ENCODE data around the gene CYTH1. TPM values are rescaled to one million over a fixed set of nuclear protein-coding genes. Genes with fewer than 3 reads are reported as not detected.

The CYTH1 gene
- total and polyA plus RNA-seq, 3 experiments from 2014 or later, result 115 to 279 (median 129) TPM

DNA sequence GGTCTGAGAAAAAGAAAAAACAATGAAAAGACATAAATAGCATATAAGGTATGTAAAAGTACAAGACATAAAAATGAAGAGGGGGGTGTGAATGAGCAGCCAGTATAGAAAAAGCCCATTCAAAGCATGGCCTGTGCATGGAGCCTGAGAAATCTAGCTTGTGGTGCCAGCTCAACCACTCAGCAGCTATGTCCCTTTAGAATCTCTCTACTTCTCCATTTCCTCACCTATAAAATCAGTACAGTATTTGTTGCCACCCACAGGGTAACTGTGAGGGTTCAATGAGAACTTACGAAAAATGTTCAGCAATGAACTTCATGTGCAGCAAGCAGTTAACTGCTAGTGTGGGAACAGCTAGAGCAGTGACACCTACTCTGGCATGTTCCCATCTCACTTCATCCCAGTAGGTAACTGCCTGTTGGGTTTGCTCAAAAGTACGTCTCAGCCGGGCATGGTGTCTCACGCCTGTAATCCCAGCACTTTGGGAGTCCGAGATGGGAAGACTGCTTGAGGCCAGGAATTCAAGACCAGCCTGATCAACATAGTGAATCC, 15.3 kb downstream of the CYTH1 start:
- ChIA-PET CTCF (interaction anchor here (1.5 to 1.7 kb wide), 3 partner anchors 9 to 25 kb away, joined by 3 to 5 read pairs (median 4); no protein-coding TSS in a partner anchor), POLR2A (interaction anchor here (1.1 kb wide), 1 partner anchor 18 kb away, joined by 4 read pairs; no protein-coding TSS in a partner anchor)
- Histone ChIP-seq H3K9me3 (ENCODE audit: low read length) (no peaks in the 10 kb centered on the region), H3K27me3 (ENCODE audit: insufficient read depth, low read length, poor library complexity, severe bottlenecking) (no peaks in the 10 kb centered on the region), H3K27ac (ENCODE audit: low read depth, low read length) (no peak overlapping the region), H3K4me1 (ENCODE audit: insufficient read depth, low read length) (peaks cover 97% of the 10 kb centered on the region), H3K36me3 (ENCODE audit: insufficient read depth, low read length) (no peaks in the 10 kb centered on the region), H3K4me3 (ENCODE audit: low read length) (peak overlapping the region; percentile 21)
- Mint-ChIP-seq H3K4me3 (no peak overlapping the region), H3K27ac (no peak overlapping the region), H3K9me3 (no peaks in the 10 kb centered on the region), H3K27me3 (no peaks in the 10 kb centered on the region), H3K4me1 (peaks cover 34 to 43% (median 39%) of the 10 kb centered on the region in 3 donors), H3K36me3 (peaks cover 0 to 30% (median 7%) of the 10 kb centered on the region in 3 donors)
- no peak for DNase-seq

DNA sequence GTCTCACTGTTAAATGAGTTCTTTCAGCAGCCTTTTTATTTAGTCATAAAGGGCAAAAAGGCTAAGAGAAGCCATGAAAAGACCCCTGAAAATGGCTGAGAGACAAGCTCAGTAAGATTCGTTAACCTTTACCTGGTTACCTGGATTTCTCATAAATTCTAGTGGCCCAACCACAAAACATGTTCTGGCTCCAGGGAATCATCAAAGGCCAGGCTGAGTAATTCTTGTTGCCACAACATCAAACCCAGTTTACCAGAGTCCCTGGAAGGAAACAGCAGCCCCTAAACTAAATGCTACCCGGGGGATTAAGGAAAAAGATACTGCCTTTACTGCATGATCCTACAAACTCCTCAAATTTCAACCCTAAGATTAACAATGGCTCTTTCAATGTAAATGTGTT, 15.8 kb downstream of the CYTH1 start:
- CTCF ChIA-PET, result interaction anchor here (1.5 to 1.7 kb wide), 3 partner anchors 10 to 24 kb away, joined by 3 to 5 read pairs (median 4); no protein-coding TSS in a partner anchor
- no peaks in the 10 kb centered on the region for H3K36me3 ChIP-seq (ENCODE audit: insufficient read depth, low read length)
- H3K9me3 Mint-ChIP-seq, result no peaks in the 10 kb centered on the region
- no peaks in the 10 kb centered on the region for H3K27me3 ChIP-seq (ENCODE audit: insufficient read depth, low read length, poor library complexity, severe bottlenecking)
- POLR2A ChIA-PET, result interaction anchor here (0.6 to 1.3 kb wide), 2 partner anchors 14 to 19 kb away, joined by 5 to 6 read pairs; no protein-coding TSS in a partner anchor
- H3K9me3 ChIP-seq (ENCODE audit: low read length), result no peaks in the 10 kb centered on the region
- peaks cover 97% of the 10 kb centered on the region for H3K4me1 ChIP-seq (ENCODE audit: insufficient read depth, low read length)
- H3K4me1 Mint-ChIP-seq, result peaks cover 34 to 45% (median 40%) of the 10 kb centered on the region in 3 donors
- H3K27ac ChIP-seq (ENCODE audit: low read depth, low read length), result no peak overlapping the region
- H3K4me3 Mint-ChIP-seq, result no peak overlapping the region
- H3K36me3 Mint-ChIP-seq, result peaks cover 0 to 27% (median 5%) of the 10 kb centered on the region in 3 donors
- H3K27me3 Mint-ChIP-seq, result no peaks in the 10 kb centered on the region
- no peak overlapping the region for H3K27ac Mint-ChIP-seq
- peak overlapping the region; percentile 21 for H3K4me3 ChIP-seq (ENCODE audit: low read length)
- DNase-seq, result no peak

DNA sequence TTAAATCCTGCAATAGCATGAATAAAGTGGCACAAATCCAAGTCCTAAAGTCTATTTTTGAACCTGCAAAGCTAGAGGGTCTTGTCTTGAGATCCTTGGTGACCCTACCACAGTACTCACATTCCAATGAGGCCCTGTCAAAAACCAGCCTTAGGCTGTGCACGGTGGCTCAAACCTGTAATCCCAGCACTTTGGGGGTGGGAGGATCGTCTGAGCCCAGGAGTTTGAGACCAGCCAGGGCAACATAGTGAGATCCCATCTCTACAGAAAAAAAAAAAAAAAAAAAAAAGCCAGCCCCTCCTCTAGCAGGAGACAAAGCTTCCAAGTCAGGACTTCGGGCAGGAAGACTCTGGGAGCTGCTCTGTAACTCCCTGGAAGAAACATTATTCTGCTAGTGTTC, 16.3 kb downstream of the CYTH1 start:
- Histone ChIP-seq H3K4me3 (ENCODE audit: low read length) (peak overlapping the region; percentile 20), H3K27me3 (ENCODE audit: insufficient read depth, low read length, poor library complexity, severe bottlenecking) (no peaks in the 10 kb centered on the region), H3K27ac (ENCODE audit: low read depth, low read length) (no peak overlapping the region), H3K4me1 (ENCODE audit: insufficient read depth, low read length) (peaks cover 97% of the 10 kb centered on the region), H3K36me3 (ENCODE audit: insufficient read depth, low read length) (no peaks in the 10 kb centered on the region), H3K9me3 (ENCODE audit: low read length) (no peaks in the 10 kb centered on the region)
- Mint-ChIP-seq H3K4me3 (peak overlapping the region in 4 of 7 donors; percentile 11 to 64 (median 44)), H3K36me3 (peaks cover 0 to 26% (median 5%) of the 10 kb centered on the region in 3 donors), H3K9me3 (no peaks in the 10 kb centered on the region), H3K27ac (peak overlapping the region in 3 of 8 donors; percentile 56 to 73 (median 67)), H3K4me1 (peaks cover 35 to 46% (median 42%) of the 10 kb centered on the region in 3 donors), H3K27me3 (no peaks in the 10 kb centered on the region)
- POLR2A ChIA-PET, result interaction anchor here (0.6 to 1.3 kb wide), 2 partner anchors 14 to 19 kb away, joined by 5 to 6 read pairs; no protein-coding TSS in a partner anchor
- no peak for DNase-seq
- CTCF ChIA-PET, result interaction anchor here (1.7 kb wide), 1 partner anchor 24 kb away, joined by 4 read pairs; no protein-coding TSS in a partner anchor

DNA sequence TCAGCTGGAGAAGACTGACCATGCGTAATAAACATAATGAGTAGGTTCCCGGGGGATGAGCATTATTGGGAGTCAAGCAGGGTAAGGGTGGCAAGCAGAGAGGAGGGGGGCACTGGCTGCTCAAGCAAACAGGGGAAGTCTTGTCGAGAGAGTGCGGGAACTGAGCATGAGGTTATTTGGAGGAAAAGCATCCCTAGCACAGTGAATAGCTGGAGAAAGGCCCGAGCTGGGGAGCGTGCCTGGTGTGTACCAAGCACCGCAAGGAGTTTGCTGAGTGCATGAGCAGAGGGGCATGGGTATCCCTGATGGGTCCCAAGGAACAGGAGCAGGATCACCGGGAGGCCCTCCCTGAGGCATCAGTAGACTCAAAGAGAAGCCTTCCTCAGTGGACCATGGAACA, 17.2 kb downstream of the CYTH1 start:
- Histone ChIP-seq H3K4me3 (ENCODE audit: low read length) (no peak overlapping the region), H3K9me3 (ENCODE audit: low read length) (no peaks in the 10 kb centered on the region), H3K4me1 (ENCODE audit: insufficient read depth, low read length) (peaks cover 96% of the 10 kb centered on the region), H3K27me3 (ENCODE audit: insufficient read depth, low read length, poor library complexity, severe bottlenecking) (no peaks in the 10 kb centered on the region), H3K27ac (ENCODE audit: low read depth, low read length) (no peak overlapping the region), H3K36me3 (ENCODE audit: insufficient read depth, low read length) (no peaks in the 10 kb centered on the region)
- H3K4me1 Mint-ChIP-seq, result peaks cover 38 to 48% (median 43%) of the 10 kb centered on the region in 3 donors
- POLR2A ChIA-PET, result interaction anchor here (0.6 kb wide), 1 partner anchor 40 kb away, joined by 6 read pairs; no protein-coding TSS in a partner anchor
- no peak for DNase-seq
- no peaks in the 10 kb centered on the region for H3K9me3 Mint-ChIP-seq
- no peaks in the 10 kb centered on the region for H3K27me3 Mint-ChIP-seq
- CTCF ChIA-PET, result interaction anchor here (0.9 to 1.7 kb wide), 3 partner anchors 10 to 54 kb away, joined by 3 to 6 read pairs (median 3); no protein-coding TSS in a partner anchor
- peaks cover 0 to 22% (median 5%) of the 10 kb centered on the region in 3 donors for H3K36me3 Mint-ChIP-seq
- H3K27ac Mint-ChIP-seq, result peak overlapping the region; percentile 23 to 96 (median 67)
- peak overlapping the region; percentile 8 to 63 (median 53) for H3K4me3 Mint-ChIP-seq

DNA sequence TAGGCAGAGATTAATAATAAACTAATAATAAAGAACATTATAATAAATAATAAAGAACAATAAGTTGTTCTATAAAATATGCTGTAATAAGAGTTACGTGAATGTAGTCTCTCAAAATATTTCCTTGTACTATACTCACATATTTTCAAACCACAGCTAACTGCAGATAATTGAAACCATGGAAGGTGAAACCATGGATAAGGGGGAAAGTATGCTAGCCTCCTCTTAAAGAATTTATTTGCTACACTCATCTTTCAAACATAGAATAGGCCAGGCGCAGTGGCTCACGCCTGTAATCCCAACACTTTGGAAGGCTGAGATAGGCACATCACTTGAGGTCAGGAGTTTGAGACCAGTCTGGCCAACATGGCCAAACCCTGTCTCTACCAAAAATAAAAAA, 18.5 kb downstream of the CYTH1 start:
- H3K4me3 Mint-ChIP-seq, result peak overlapping the region in 5 of 7 donors; percentile 3 to 61 (median 30)

DNA sequence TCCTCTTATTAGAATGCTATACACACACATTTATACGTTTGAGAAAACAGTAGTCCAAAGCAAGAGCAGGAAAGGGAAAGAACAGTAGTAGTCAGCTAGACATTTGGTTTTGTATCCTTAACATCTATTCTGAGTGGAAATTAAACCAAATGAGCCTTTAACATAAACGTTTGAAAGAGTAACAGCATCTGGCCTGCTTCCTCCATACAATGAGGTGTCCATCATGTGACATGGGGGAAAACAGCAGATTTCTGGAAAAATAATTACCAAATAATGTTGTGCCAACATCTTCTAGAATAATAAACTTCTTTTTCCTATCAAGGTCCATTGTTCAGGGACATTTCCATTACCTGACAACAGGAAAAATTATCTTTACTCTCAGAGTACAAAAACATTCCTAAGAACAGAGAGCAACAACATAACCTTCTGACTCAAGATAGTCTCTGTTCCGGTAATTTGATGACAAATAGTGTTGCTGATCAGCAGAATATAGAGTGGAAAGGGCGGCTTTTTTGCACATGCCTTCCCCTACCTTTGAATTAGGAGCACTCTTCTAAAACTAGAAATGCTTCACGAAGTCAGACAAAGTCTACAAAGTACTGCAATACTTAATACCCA, 20.2 kb downstream of the CYTH1 start:
- Mint-ChIP-seq H3K9me3 (no peaks in the 10 kb centered on the region), H3K36me3 (peaks cover 0 to 26% (median 7%) of the 10 kb centered on the region in 3 donors), H3K4me1 (peaks cover 67 to 78% (median 71%) of the 10 kb centered on the region in 3 donors), H3K4me3 (peak overlapping the region in 4 of 7 donors; percentile 36 to 59 (median 54)), H3K27ac (peak overlapping the region; percentile 12 to 86 (median 73)), H3K27me3 (no peaks in the 10 kb centered on the region)
- no peaks in the 10 kb centered on the region for H3K36me3 ChIP-seq (ENCODE audit: insufficient read depth, low read length)
- peaks cover 96% of the 10 kb centered on the region for H3K4me1 ChIP-seq (ENCODE audit: insufficient read depth, low read length)
- H3K27ac ChIP-seq (ENCODE audit: low read depth, low read length), result no peak overlapping the region
- no peaks in the 10 kb centered on the region for H3K27me3 ChIP-seq (ENCODE audit: insufficient read depth, low read length, poor library complexity, severe bottlenecking)
- no peak for DNase-seq
- CTCF ChIA-PET, result no interaction called here
- POLR2A ChIA-PET, result interaction anchor here (0.5 kb wide), 1 partner anchor 62 kb away, joined by 3 read pairs; no protein-coding TSS in a partner anchor
- H3K4me3 ChIP-seq (ENCODE audit: low read length), result no peak overlapping the region
- no peaks in the 10 kb centered on the region for H3K9me3 ChIP-seq (ENCODE audit: low read length)

More for the DNA sequence above, 18.5 kb downstream of the CYTH1 start:
- peaks cover 0 to 23% (median 7%) of the 10 kb centered on the region in 3 donors for H3K36me3 Mint-ChIP-seq
- no peak overlapping the region for H3K4me3 ChIP-seq (ENCODE audit: low read length)
- no peaks in the 10 kb centered on the region for H3K9me3 ChIP-seq (ENCODE audit: low read length)
- H3K36me3 ChIP-seq (ENCODE audit: insufficient read depth, low read length), result no peaks in the 10 kb centered on the region
- H3K9me3 Mint-ChIP-seq, result no peaks in the 10 kb centered on the region
- H3K4me1 Mint-ChIP-seq, result peaks cover 51 to 61% (median 56%) of the 10 kb centered on the region in 3 donors
- ChIA-PET CTCF (interaction anchor here (1.0 to 1.7 kb wide), 3 partner anchors 11 to 27 kb away, joined by 3 to 6 read pairs (median 5); no protein-coding TSS in a partner anchor), POLR2A (interaction anchor here (1.0 kb wide), 1 partner anchor 15 kb away, joined by 5 read pairs; no protein-coding TSS in a partner anchor)
- H3K4me1 ChIP-seq (ENCODE audit: insufficient read depth, low read length), result peaks cover 96% of the 10 kb centered on the region
- H3K27ac ChIP-seq (ENCODE audit: low read depth, low read length), result no peak overlapping the region
- DNase-seq, result no peak
- peak overlapping the region in 4 of 8 donors; percentile 43 to 84 (median 62) for H3K27ac Mint-ChIP-seq
- no peaks in the 10 kb centered on the region for H3K27me3 Mint-ChIP-seq
- no peaks in the 10 kb centered on the region for H3K27me3 ChIP-seq (ENCODE audit: insufficient read depth, low read length, poor library complexity, severe bottlenecking)

DNA sequence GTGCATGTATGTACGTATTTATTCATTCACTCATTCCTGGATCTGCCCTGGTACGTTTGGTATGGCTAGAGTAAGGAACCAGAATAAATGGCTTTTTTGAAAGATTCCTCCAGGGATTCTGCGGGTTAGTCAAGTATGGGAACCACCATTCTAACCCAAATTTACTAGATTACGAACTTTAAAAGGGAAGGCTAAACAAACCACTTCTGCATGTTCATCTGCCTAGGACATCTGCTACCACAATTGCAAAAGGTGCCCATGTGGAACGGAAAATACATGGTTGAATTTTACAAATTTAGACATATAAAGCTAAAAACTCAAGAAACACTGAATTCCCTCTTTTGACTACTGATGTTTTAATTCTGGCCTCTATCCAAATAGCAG, 22.1 kb downstream of the CYTH1 start:
- H3K4me1 ChIP-seq (ENCODE audit: insufficient read depth, low read length), result peaks cover 95% of the 10 kb centered on the region
- Mint-ChIP-seq H3K4me1 (peaks cover 83 to 93% (median 85%) of the 10 kb centered on the region in 3 donors), H3K27me3 (peaks cover 0 to 1% of the 10 kb centered on the region in 2 donors), H3K9me3 (no peaks in the 10 kb centered on the region), H3K27ac (peak overlapping the region; percentile 90 to 99 (median 97)), H3K36me3 (peaks cover 0 to 28% (median 7%) of the 10 kb centered on the region in 3 donors), H3K4me3 (peak overlapping the region; percentile 20 to 84 (median 77))
- H3K27me3 ChIP-seq (ENCODE audit: insufficient read depth, low read length, poor library complexity, severe bottlenecking), result no peaks in the 10 kb centered on the region
- H3K9me3 ChIP-seq (ENCODE audit: low read length), result no peaks in the 10 kb centered on the region
- ChIA-PET CTCF (interaction anchor here (0.7 to 2.7 kb wide), 6 partner anchors 9 to 57 kb away, joined by 3 to 12 read pairs (median 6); no protein-coding TSS in a partner anchor), POLR2A (interaction anchor here (0.6 to 2.5 kb wide), 4 partner anchors 11 to 560 kb away, joined by 3 to 15 read pairs (median 8); no protein-coding TSS in a partner anchor)
- H3K27ac ChIP-seq (ENCODE audit: low read depth, low read length), result peak overlapping the region; percentile 91
- no peaks in the 10 kb centered on the region for H3K36me3 ChIP-seq (ENCODE audit: insufficient read depth, low read length)
- DNase-seq, result no peak
- H3K4me3 ChIP-seq (ENCODE audit: low read length), result peak overlapping the region; percentile 23
